Measurements from ENCODE around the gene PLA2G12B. TPM values are rescaled to one million over a fixed set of nuclear protein-coding genes. Genes with fewer than 3 reads are reported as not detected.

The PLA2G12B gene
- total RNA-seq, 1 experiment from 2014 or later: 16.8 TPM

DNA sequence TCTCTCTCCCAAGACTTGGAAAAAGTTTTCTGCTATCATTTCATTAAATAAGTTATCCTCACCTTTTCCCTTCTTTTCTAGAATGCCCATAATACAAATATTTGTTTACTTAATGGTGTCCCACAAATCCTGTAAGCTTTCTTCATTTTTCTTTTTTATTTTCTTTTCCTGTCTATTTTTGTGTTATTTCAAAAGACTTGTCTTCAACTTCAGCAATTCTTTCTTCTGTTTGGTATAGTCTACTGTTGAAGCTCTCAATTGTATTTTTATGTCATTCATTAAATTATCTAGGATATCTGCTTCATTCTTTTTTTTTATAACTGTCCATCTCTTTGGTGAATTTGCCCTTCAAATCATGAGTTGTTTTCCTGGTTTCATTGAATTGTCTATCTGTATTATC is 25.1 kb upstream of the PLA2G12B start:
- Mint-ChIP-seq H3K36me3 (ENCODE audit: insufficient read depth, unreplicated experiment) (no peaks in the 10 kb centered on the region), H3K9me3 (ENCODE audit: unreplicated experiment) (peaks cover 53% of the 10 kb centered on the region), H3K27me3 (ENCODE audit: insufficient read depth, unreplicated experiment) (no peaks in the 10 kb centered on the region), H3K27ac (ENCODE audit: unreplicated experiment) (no peak overlapping the region), H3K4me1 (ENCODE audit: low read depth, unreplicated experiment) (no peaks in the 10 kb centered on the region), H3K4me3 (ENCODE audit: unreplicated experiment) (no peak overlapping the region)
- H3K9me3 ChIP-seq: peaks cover 40% of the 10 kb centered on the region
- H3K4me1 ChIP-seq: no peaks in the 10 kb centered on the region
- no peak for DNase-seq
- H3K4me3 ChIP-seq (ENCODE audit: low read depth, low read length): no peak overlapping the region
- H3K36me3 ChIP-seq (ENCODE audit: control insufficient read depth, insufficient read depth, low read length): no peaks in the 10 kb centered on the region
- no TSS peak for BruUV-seq (replicated peaks)
- ChIA-PET POLR2A (no interaction called here), CTCF (no interaction called here)
- TF ChIP-seq CTCF (IDR thresholded peaks at IDR 0.05; ENCODE audit: insufficient read depth in 1 of 2, low read depth in 1 of 2, low read length in 1 of 2, severe bottlenecking in 1 of 2, unreplicated experiment in 1 of 2): no peak
- no peaks in the 10 kb centered on the region for H3K27me3 ChIP-seq (replicated peaks; ENCODE audit: control insufficient read depth, insufficient read depth, low read length)
- intact Hi-C loops (cut with micrococcal nuclease; ENCODE audit: unreplicated experiment): no loop called here

DNA sequence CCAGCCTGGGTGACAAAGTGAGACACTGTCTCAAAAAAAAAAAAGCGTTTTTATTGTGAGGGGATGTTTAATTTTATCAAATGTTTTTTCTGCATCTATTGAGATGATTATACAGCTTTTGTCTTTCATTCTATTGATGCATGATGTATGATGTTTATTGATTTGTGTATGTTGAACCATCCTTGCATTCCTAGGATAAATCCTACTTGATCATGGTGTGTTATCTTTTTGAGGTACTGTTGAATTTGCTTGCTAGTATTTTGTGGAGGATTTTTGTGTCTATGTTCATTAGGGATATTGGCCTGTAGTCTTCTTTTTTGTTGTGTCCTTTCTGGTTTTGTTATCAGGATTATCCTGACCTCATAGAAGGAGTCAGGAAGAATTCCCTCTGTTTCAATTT is 22.3 kb upstream of the PLA2G12B start:
- POLR2A ChIA-PET: no interaction called here
- Mint-ChIP-seq H3K27me3 (ENCODE audit: insufficient read depth, unreplicated experiment) (no peaks in the 10 kb centered on the region), H3K4me1 (ENCODE audit: low read depth, unreplicated experiment) (no peaks in the 10 kb centered on the region), H3K36me3 (ENCODE audit: insufficient read depth, unreplicated experiment) (no peaks in the 10 kb centered on the region), H3K9me3 (ENCODE audit: unreplicated experiment) (peaks cover 53% of the 10 kb centered on the region), H3K4me3 (ENCODE audit: unreplicated experiment) (no peak overlapping the region), H3K27ac (ENCODE audit: unreplicated experiment) (no peak overlapping the region)
- peaks cover 40% of the 10 kb centered on the region for H3K9me3 ChIP-seq
- intact Hi-C loops (cut with micrococcal nuclease; ENCODE audit: unreplicated experiment): no loop called here
- no TSS peak for BruUV-seq (replicated peaks)
- H3K36me3 ChIP-seq (ENCODE audit: control insufficient read depth, insufficient read depth, low read length): no peaks in the 10 kb centered on the region
- H3K4me3 ChIP-seq (ENCODE audit: low read depth, low read length): no peak overlapping the region
- CTCF ChIA-PET: no interaction called here
- TF ChIP-seq CTCF (IDR thresholded peaks at IDR 0.05; ENCODE audit: insufficient read depth in 1 of 2, low read depth in 1 of 2, low read length in 1 of 2, severe bottlenecking in 1 of 2, unreplicated experiment in 1 of 2): no peak
- no peak for DNase-seq
- no peaks in the 10 kb centered on the region for H3K4me1 ChIP-seq
- H3K27me3 ChIP-seq (replicated peaks; ENCODE audit: control insufficient read depth, insufficient read depth, low read length): no peaks in the 10 kb centered on the region

DNA sequence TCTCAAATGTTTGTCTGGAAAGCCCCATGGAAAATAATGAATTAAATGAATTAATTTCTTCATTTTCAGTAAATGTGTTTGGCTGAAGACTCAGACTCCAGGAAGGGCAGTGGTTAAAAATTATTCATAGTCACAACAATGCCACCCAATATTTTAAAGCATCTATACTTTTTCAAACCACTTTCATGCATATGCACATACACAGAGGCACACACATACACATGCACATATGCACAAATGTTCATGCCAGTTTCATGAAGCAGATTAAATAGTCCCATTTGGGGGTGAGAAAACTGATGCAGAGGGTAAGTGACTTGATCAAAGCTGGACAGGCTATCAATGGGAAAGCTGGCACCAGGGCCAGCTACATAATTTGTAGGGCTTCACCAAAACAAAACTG is 1.4 kb upstream of the PLA2G12B start:
- ChIA-PET CTCF (no interaction called here), POLR2A (no interaction called here)
- peaks cover 32% of the 10 kb centered on the region for H3K4me1 ChIP-seq
- intact Hi-C loops (cut with micrococcal nuclease; ENCODE audit: unreplicated experiment): no loop called here
- no peaks in the 10 kb centered on the region for H3K9me3 ChIP-seq
- TF ChIP-seq CTCF (IDR thresholded peaks at IDR 0.05; ENCODE audit: insufficient read depth in 1 of 2, low read depth in 1 of 2, low read length in 1 of 2, severe bottlenecking in 1 of 2, unreplicated experiment in 1 of 2): no peak
- DNase-seq: no peak
- H3K9me3 Mint-ChIP-seq (ENCODE audit: unreplicated experiment): no peaks in the 10 kb centered on the region
- H3K36me3 Mint-ChIP-seq (ENCODE audit: insufficient read depth, unreplicated experiment): peaks cover 12% of the 10 kb centered on the region
- H3K27me3 ChIP-seq (replicated peaks; ENCODE audit: control insufficient read depth, insufficient read depth, low read length): no peaks in the 10 kb centered on the region
- H3K36me3 ChIP-seq (ENCODE audit: control insufficient read depth, insufficient read depth, low read length): no peaks in the 10 kb centered on the region
- H3K27me3 Mint-ChIP-seq (ENCODE audit: insufficient read depth, unreplicated experiment): no peaks in the 10 kb centered on the region
- no peak overlapping the region for H3K4me3 ChIP-seq (ENCODE audit: low read depth, low read length)
- BruUV-seq (replicated peaks): no TSS peak
- H3K27ac Mint-ChIP-seq (ENCODE audit: unreplicated experiment): peak overlapping the region; percentile 91
- H3K4me1 Mint-ChIP-seq (ENCODE audit: low read depth, unreplicated experiment): peaks cover 25% of the 10 kb centered on the region
- no peak overlapping the region for H3K4me3 Mint-ChIP-seq (ENCODE audit: unreplicated experiment)
